ENCODE measurements around the gene RPTOR.

The RPTOR gene

GRCh38 chr17:80892019-80892855 lies 347.6 kb downstream of the RPTOR start:
- H3K27ac ChIP-seq (ENCODE audit: low read length): no peak overlapping the region
- H3K9ac ChIP-seq (ENCODE audit: low read depth, low read length): no peak overlapping the region
- H2AFZ ChIP-seq (ENCODE audit: low read depth, low read length): no peak overlapping the region
- H3K36me3 ChIP-seq (ENCODE audit: insufficient read depth, low read length): peaks cover 64% of the 10 kb centered on the region
- H3K4me3 ChIP-seq (ENCODE audit: low read depth in 1 of 2, low read length in 2 of 2): no peak overlapping the region
- no peaks in the 10 kb centered on the region for H3K4me1 ChIP-seq (ENCODE audit: insufficient read depth, low read length)
- H3K27me3 ChIP-seq (ENCODE audit: insufficient read depth, low read length, poor library complexity): no peaks in the 10 kb centered on the region
- DNase-seq: no peak
- no peak for TF ChIP-seq EZH2 (IDR thresholded peaks at IDR 0.05; ENCODE audit: borderline replicate concordance, low read depth, low read length, severe bottlenecking)
- no peaks in the 10 kb centered on the region for H3K9me3 ChIP-seq (ENCODE audit: insufficient read depth, low read length, severe bottlenecking)
- H3K4me2 ChIP-seq (ENCODE audit: insufficient read depth, low read length): no peak overlapping the region
- H4K20me1 ChIP-seq (ENCODE audit: insufficient read depth, low read length): no peaks in the 10 kb centered on the region; the same call in 1 of the 2 replicates
- ATAC-seq (ENCODE audit: insufficient read depth, low read depth): 0 out of 3 replicates have a peak, but pooled peaks have one; percentile 31
- no peaks in the 10 kb centered on the region for H3K79me2 ChIP-seq (ENCODE audit: insufficient read depth, low read length)

- no peak overlapping the region for H3K9ac ChIP-seq (ENCODE audit: low read depth, low read length)
- peaks cover 62% of the 10 kb centered on the region for H3K36me3 ChIP-seq (ENCODE audit: insufficient read depth, low read length)
- H3K9me3 ChIP-seq (ENCODE audit: insufficient read depth, low read length, severe bottlenecking): no peaks in the 10 kb centered on the region
- DNase-seq: no peak
- no peak overlapping the region for H3K4me3 ChIP-seq (ENCODE audit: low read depth in 1 of 2, low read length in 2 of 2)
- no peak overlapping the region for H2AFZ ChIP-seq (ENCODE audit: low read depth, low read length)
- no peak for ATAC-seq (ENCODE audit: insufficient read depth, low read depth)
- no peaks in the 10 kb centered on the region; the same call in 1 of the 2 replicates for H4K20me1 ChIP-seq (ENCODE audit: insufficient read depth, low read length)
- H3K27me3 ChIP-seq (ENCODE audit: insufficient read depth, low read length, poor library complexity): no peaks in the 10 kb centered on the region
- TF ChIP-seq EZH2 (IDR thresholded peaks at IDR 0.05; ENCODE audit: borderline replicate concordance, low read depth, low read length, severe bottlenecking) (no peak), CTCF (IDR thresholded peaks at IDR 0.05; ENCODE audit: borderline replicate concordance, extremely low read depth, low read length, poor library complexity, severe bottlenecking) (no peak)
- no peak overlapping the region for H3K27ac ChIP-seq (ENCODE audit: low read length)
- H3K4me1 ChIP-seq (ENCODE audit: insufficient read depth, low read length): no peaks in the 10 kb centered on the region
- no peaks in the 10 kb centered on the region for H3K79me2 ChIP-seq (ENCODE audit: insufficient read depth, low read length)
- no peak overlapping the region for H3K4me2 ChIP-seq (ENCODE audit: insufficient read depth, low read length)
Measured at GRCh38 chr17:80892900-80893603, 348.4 kb downstream of the RPTOR start.

- H3K27me3 ChIP-seq (ENCODE audit: insufficient read depth, low read length, poor library complexity): no peaks in the 10 kb centered on the region
- no peaks in the 10 kb centered on the region for H3K79me2 ChIP-seq (ENCODE audit: insufficient read depth, low read length)
- H3K4me1 ChIP-seq (ENCODE audit: insufficient read depth, low read length): no peaks in the 10 kb centered on the region
- no peak overlapping the region for H3K27ac ChIP-seq (ENCODE audit: low read length)
- TF ChIP-seq CTCF (IDR thresholded peaks at IDR 0.05; ENCODE audit: borderline replicate concordance, extremely low read depth, low read length, poor library complexity, severe bottlenecking) (no peak), EZH2 (IDR thresholded peaks at IDR 0.05; ENCODE audit: borderline replicate concordance, low read depth, low read length, severe bottlenecking) (no peak)
- ATAC-seq (ENCODE audit: insufficient read depth, low read depth): no peak
- no peak overlapping the region for H3K4me2 ChIP-seq (ENCODE audit: insufficient read depth, low read length)
- H3K9me3 ChIP-seq (ENCODE audit: insufficient read depth, low read length, severe bottlenecking): no peaks in the 10 kb centered on the region
- H3K9ac ChIP-seq (ENCODE audit: low read depth, low read length): no peak overlapping the region
- H2AFZ ChIP-seq (ENCODE audit: low read depth, low read length): no peak overlapping the region
- no peak for DNase-seq
- H3K36me3 ChIP-seq (ENCODE audit: insufficient read depth, low read length): peaks cover 59% of the 10 kb centered on the region
- no peak overlapping the region for H3K4me3 ChIP-seq (ENCODE audit: low read depth in 1 of 2, low read length in 2 of 2)
- no peaks in the 10 kb centered on the region; the same call in 1 of the 2 replicates for H4K20me1 ChIP-seq (ENCODE audit: insufficient read depth, low read length)
Measured at GRCh38 chr17:80893604-80894438, 349.2 kb downstream of the RPTOR start.
